Thyroid gland (tissue), 4 donors: ENCODE results near the gene LRRC2.

Experiments used
- POLR2A ChIP-seq, 2 donors: fragments of 450-650 bp; IDR thresholded peaks; one replicate each; pipeline ENCODE4 v1.6.1; 2017; ENCODE audit warnings: antibody characterized with exemption in 2 of 2, mild to moderate bottlenecking in 2 of 2, moderate library complexity in 1 of 2
- TF ChIP-seq, protein P1 (sequence below), 6 experiments: fragments of 200-600 bp in 3 of 6; fragments of 450-650 bp in 3 of 6; sonication (generic) in 3 of 6; IDR thresholded peaks; one replicate each; pipeline ENCODE4 v1.5.1; 2016 to 2019; ENCODE audit warnings: antibody characterized with exemption in 6 of 6, mild to moderate bottlenecking in 2 of 6, inconsistent platforms in 1 of 6, moderate library complexity in 1 of 6

GRCh38 chr3:46546896-46547440 is 19.1 kb downstream of the LRRC2 start:
- TF ChIP-seq, protein P1, sequence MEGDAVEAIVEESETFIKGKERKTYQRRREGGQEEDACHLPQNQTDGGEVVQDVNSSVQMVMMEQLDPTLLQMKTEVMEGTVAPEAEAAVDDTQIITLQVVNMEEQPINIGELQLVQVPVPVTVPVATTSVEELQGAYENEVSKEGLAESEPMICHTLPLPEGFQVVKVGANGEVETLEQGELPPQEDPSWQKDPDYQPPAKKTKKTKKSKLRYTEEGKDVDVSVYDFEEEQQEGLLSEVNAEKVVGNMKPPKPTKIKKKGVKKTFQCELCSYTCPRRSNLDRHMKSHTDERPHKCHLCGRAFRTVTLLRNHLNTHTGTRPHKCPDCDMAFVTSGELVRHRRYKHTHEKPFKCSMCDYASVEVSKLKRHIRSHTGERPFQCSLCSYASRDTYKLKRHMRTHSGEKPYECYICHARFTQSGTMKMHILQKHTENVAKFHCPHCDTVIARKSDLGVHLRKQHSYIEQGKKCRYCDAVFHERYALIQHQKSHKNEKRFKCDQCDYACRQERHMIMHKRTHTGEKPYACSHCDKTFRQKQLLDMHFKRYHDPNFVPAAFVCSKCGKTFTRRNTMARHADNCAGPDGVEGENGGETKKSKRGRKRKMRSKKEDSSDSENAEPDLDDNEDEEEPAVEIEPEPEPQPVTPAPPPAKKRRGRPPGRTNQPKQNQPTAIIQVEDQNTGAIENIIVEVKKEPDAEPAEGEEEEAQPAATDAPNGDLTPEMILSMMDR (IDR thresholded peaks at IDR 0.05), result no peak
- TF ChIP-seq POLR2A (IDR thresholded peaks at IDR 0.05), result no peak
